Ammon's horn (tissue), 1 donor: ENCODE data around the gene ATN1.

Experiments used
- DNase-seq: peaks from one replicate; pipeline ENCODE4 v3.0.0-alpha.2; 2016; ENCODE audit warnings: low spot score

Gene ATN1

GRCh38 chr12:6975297-6976032 is 47.7 kb downstream of the ATN1 start:
- no peak for DNase-seq

GRCh38 chr12:6977653-6978052 is 49.9 kb downstream of the ATN1 start:
- DNase-seq: no peak

GRCh38 chr12:6978188-6978587 is 50.4 kb downstream of the ATN1 start:
- no peak for DNase-seq

GRCh38 chr12:6978611-6979011 is 50.9 kb downstream of the ATN1 start:
- no peak for DNase-seq

GRCh38 chr12:6979021-6979420 is 51.3 kb downstream of the ATN1 start:
- no peak for DNase-seq

GRCh38 chr12:6979453-6979852 is 51.7 kb downstream of the ATN1 start:
- no peak for DNase-seq

- no peak for DNase-seq
These were observed 52.3 kb downstream of the ATN1 start for GRCh38 chr12:6980075-6980474.

GRCh38 chr12:6980740-6981139 is 53.0 kb downstream of the ATN1 start:
- no peak for DNase-seq

- no peak for DNase-seq
These were observed 53.6 kb downstream of the ATN1 start for GRCh38 chr12:6981152-6982052.

- no peak for DNase-seq
These were observed 54.8 kb downstream of the ATN1 start for GRCh38 chr12:6982532-6982931.

- no peak for DNase-seq
These were observed 60.3 kb downstream of the ATN1 start for GRCh38 chr12:6987956-6988553.
